Activated T-cell treated with anti-CD3 and anti-CD28 coated beads, Interleukin-2, amount 50 U/mL, for 4 hours (primary cell): ENCODE data around the gene OR1I1. TPM values are rescaled to one million over a fixed set of nuclear protein-coding genes. Genes with fewer than 3 reads are reported as not detected.
"Not testable (repeated sequence)": the region's sequence is repeated elsewhere in the genome, so short reads cannot be mapped to it uniquely, and the experiment has no call there.

Source experiments
- ATAC-seq, 2 donors: fragments of 200-7000 bp; cut with Tn5 transposase; one replicate each; pipeline ENCODE4 v1.10.0; 2021
- DNase-seq: peaks from one replicate; pipeline ENCODE4 v3.0.0-alpha.2; 2020
- H3K27me3 Mint-ChIP-seq: one replicate; pipeline ENCODE4 v1.8.0; 2021; ENCODE audit warnings: low read depth, mixed read lengths
- H3K36me3 Mint-ChIP-seq: one replicate; pipeline ENCODE4 v1.8.0; 2022; ENCODE audit warnings: mixed read lengths; ENCODE audit not compliant: insufficient read depth
- H3K4me1 Mint-ChIP-seq: one replicate; pipeline ENCODE4 v1.8.0; 2021; ENCODE audit warnings: low read depth, mixed read lengths
- H3K4me3 Mint-ChIP-seq: one replicate; pipeline ENCODE4 v1.8.0; 2021; ENCODE audit warnings: mild to moderate bottlenecking, moderate library complexity, mixed read lengths
- H3K9me3 Mint-ChIP-seq: one replicate; pipeline ENCODE4 v1.8.0; 2021; ENCODE audit warnings: mixed read lengths
- total RNA-seq, 3 donors: library from RNA; stranded (reverse); gene quantifications; one replicate each; pipeline ENCODE4 v1.2.1, GENCODE V29; 2021

Gene OR1I1
- not detected for total RNA-seq

DNA sequence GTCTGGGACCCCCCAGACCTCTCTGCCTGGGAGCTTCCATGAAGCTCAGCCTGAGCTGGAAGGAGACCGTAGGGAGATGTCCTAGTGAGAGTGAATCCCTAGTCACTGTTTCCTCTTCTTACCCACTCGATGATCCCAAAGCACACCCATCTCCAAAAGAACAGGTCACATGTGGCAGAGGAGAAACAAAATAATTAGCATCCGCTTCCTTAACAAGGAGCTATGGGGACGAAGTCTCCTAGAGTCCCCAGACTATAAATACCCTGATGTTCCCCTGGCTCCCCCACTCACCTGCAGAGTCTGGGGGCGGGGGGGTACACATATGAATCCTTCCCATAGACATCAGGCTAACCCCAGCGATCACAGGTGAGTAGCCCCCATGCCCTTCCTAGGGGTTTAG, at the start of gene OR1I1:
Gene OR1I1, plus strand, starts transcription at position 301 of the 400 bp plus-strand sequence. CDS start 4,855 bp downstream, outside the sequence.
- Mint-ChIP-seq H3K4me1 (no peaks in the 10 kb centered on the region), H3K4me3 (no peak within 1 kb of the TSS), H3K27me3 (peaks cover 38% of the 10 kb centered on the region), H3K36me3 (no peaks in the 10 kb centered on the region), H3K9me3 (no peaks in the 10 kb centered on the region)
- no peak for DNase-seq
- ATAC-seq = no peak

- Mint-ChIP-seq H3K4me3 (no peak overlapping the region), H3K27me3 (peaks cover 37% of the 10 kb centered on the region), H3K4me1 (no peaks in the 10 kb centered on the region), H3K9me3 (no peaks in the 10 kb centered on the region), H3K36me3 (no peaks in the 10 kb centered on the region)
- DNase-seq (no peak), ATAC-seq (no peak)
Observed at GRCh38 chr19:15035795-15036311, 46.2 kb upstream of the OR1I1 start.

- H3K36me3 Mint-ChIP-seq = no peaks in the 10 kb centered on the region
- ATAC-seq = no peak
- DNase-seq = no peak
- no peaks in the 10 kb centered on the region for H3K4me1 Mint-ChIP-seq
- peaks cover 37% of the 10 kb centered on the region for H3K27me3 Mint-ChIP-seq
- no peak overlapping the region for H3K4me3 Mint-ChIP-seq
- no peaks in the 10 kb centered on the region for H3K9me3 Mint-ChIP-seq
Observed at GRCh38 chr19:15037586-15037985, 44.4 kb upstream of the OR1I1 start.

DNA sequence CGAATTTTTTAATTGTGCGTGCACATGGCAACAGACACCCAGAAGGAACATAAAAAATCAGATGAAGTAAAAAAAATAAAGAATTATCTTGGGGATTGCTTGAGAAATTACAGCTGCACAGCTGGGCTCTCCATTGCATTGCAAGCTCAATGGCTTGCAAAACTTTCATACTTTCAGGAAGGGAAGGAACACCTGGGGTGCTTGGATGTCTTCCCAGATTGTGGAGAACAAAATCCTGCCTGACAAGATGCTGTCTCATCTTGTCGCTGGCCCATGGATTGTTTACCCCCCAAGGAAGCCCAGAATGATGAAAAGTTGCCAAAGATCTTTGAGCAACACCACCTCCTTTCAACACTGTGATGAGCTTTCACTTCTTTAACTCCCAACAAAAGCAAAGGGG, 43.7 kb upstream of the OR1I1 start:
- Mint-ChIP-seq H3K9me3 (no peaks in the 10 kb centered on the region), H3K36me3 (no peaks in the 10 kb centered on the region), H3K4me3 (no peak overlapping the region), H3K4me1 (no peaks in the 10 kb centered on the region), H3K27me3 (peaks cover 36% of the 10 kb centered on the region)
- ATAC-seq = no peak
- DNase-seq = no peak

DNA sequence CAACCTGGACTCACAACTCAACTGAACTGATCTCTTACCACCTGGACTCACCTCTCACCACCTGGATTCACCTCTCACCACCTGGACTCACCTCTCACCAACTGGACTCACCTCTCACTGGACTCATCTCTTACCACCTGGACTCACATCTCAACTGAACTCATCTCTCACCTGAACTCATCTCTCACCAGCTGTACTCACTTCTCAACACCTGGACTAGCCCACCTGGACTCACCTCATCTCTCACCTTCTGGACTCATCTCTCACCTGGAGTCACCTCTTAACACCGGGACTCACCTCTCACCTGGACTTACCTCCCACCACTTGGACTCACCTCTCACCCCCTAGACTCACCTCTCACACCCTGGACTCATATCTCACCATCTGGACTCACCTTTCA, 40.0 kb upstream of the OR1I1 start:
- no peaks in the 10 kb centered on the region for H3K4me1 Mint-ChIP-seq
- no peak overlapping the region for H3K4me3 Mint-ChIP-seq
- ATAC-seq (no peak), DNase-seq (no peak)
- peaks cover 31% of the 10 kb centered on the region for H3K27me3 Mint-ChIP-seq
- H3K36me3 Mint-ChIP-seq = no peaks in the 10 kb centered on the region
- no peaks in the 10 kb centered on the region for H3K9me3 Mint-ChIP-seq

- Mint-ChIP-seq H3K4me3 (no peak overlapping the region), H3K4me1 (no peaks in the 10 kb centered on the region), H3K9me3 (no peaks in the 10 kb centered on the region), H3K36me3 (no peaks in the 10 kb centered on the region), H3K27me3 (peaks cover 31% of the 10 kb centered on the region)
- DNase-seq = no peak
- no peak for ATAC-seq
Observed at GRCh38 chr19:15042826-15043225, 39.2 kb upstream of the OR1I1 start.

GRCh38 chr19:15045506-15045905, 36.5 kb upstream of the OR1I1 start:
- no peaks in the 10 kb centered on the region for H3K9me3 Mint-ChIP-seq

GRCh38 chr19:15047680-15048079, 34.3 kb upstream of the OR1I1 start:
- Mint-ChIP-seq H3K27me3 (peaks cover 46% of the 10 kb centered on the region), H3K36me3 (no peaks in the 10 kb centered on the region), H3K4me1 (no peaks in the 10 kb centered on the region), H3K9me3 (no peaks in the 10 kb centered on the region), H3K4me3 (no peak overlapping the region)
- DNase-seq (no peak), ATAC-seq (no peak)

More at GRCh38 chr19:15045506-15045905, 36.5 kb upstream of the OR1I1 start:
- Mint-ChIP-seq H3K4me3 (no peak overlapping the region), H3K36me3 (no peaks in the 10 kb centered on the region), H3K4me1 (no peaks in the 10 kb centered on the region), H3K27me3 (peaks cover 35% of the 10 kb centered on the region)
- DNase-seq = no peak
- ATAC-seq = no peak

DNA sequence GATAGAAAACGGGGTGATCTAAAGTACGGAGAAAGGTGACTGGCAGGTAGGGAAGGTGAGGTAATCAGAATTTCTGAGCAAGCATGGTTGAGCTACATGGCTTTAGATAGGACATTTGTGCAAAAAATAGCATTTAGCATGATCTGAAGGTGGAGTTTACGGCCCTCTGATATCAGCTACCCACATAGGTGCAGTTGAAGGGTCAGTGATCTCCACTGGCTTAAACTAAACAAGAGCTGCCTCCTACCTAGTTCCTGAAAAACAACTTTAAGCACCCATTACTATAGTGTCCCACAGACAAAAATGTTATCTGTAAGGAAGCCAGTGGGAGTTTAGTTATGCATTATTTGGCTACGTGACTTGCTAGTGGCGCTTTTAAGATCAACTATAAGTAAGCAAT, 33.9 kb upstream of the OR1I1 start:
- H3K9me3 Mint-ChIP-seq = no peaks in the 10 kb centered on the region
- H3K36me3 Mint-ChIP-seq = no peaks in the 10 kb centered on the region
- no peak overlapping the region for H3K4me3 Mint-ChIP-seq
- no peak for DNase-seq
- no peak for ATAC-seq
- peaks cover 46% of the 10 kb centered on the region for H3K27me3 Mint-ChIP-seq
- H3K4me1 Mint-ChIP-seq = no peaks in the 10 kb centered on the region

- no peaks in the 10 kb centered on the region for H3K36me3 Mint-ChIP-seq
- no peak for ATAC-seq
- H3K27me3 Mint-ChIP-seq = peaks cover 48% of the 10 kb centered on the region
- no peaks in the 10 kb centered on the region for H3K9me3 Mint-ChIP-seq
- DNase-seq = no peak
- H3K4me1 Mint-ChIP-seq = no peaks in the 10 kb centered on the region
- no peak within 1 kb of the TSS for H3K4me3 Mint-ChIP-seq
Observed at GRCh38 chr19:15048885-15049541, 33.0 kb upstream of the OR1I1 start, which contains the start of gene CASP14. TSS of gene CASP14 (plus strand) at chr19:15049480. CDS start at chr19:15052252, 2,772 bp downstream.

GRCh38 chr19:15050639-15051038, 31.4 kb upstream of the OR1I1 start:
- H3K4me3 Mint-ChIP-seq = no peak overlapping the region
- no peaks in the 10 kb centered on the region for H3K4me1 Mint-ChIP-seq
- no peaks in the 10 kb centered on the region for H3K9me3 Mint-ChIP-seq
- H3K27me3 Mint-ChIP-seq = peaks cover 45% of the 10 kb centered on the region
- ATAC-seq (no peak), DNase-seq (no peak)
- no peaks in the 10 kb centered on the region for H3K36me3 Mint-ChIP-seq

- no peak for ATAC-seq
- H3K4me1 Mint-ChIP-seq = no peaks in the 10 kb centered on the region
- H3K27me3 Mint-ChIP-seq = peaks cover 44% of the 10 kb centered on the region
- DNase-seq = no peak
- peaks cover 4% of the 10 kb centered on the region for H3K9me3 Mint-ChIP-seq
- H3K36me3 Mint-ChIP-seq = peaks cover 1% of the 10 kb centered on the region
- H3K4me3 Mint-ChIP-seq = no peak overlapping the region
Observed at GRCh38 chr19:15062036-15062435, 20.0 kb upstream of the OR1I1 start.

- H3K27me3 Mint-ChIP-seq = peaks cover 12% of the 10 kb centered on the region
- not testable (repeated sequence) for H3K9me3 Mint-ChIP-seq, H3K36me3 Mint-ChIP-seq, H3K4me1 Mint-ChIP-seq, DNase-seq, H3K4me3 Mint-ChIP-seq, ATAC-seq
Observed at GRCh38 chr19:15070386-15070785, 11.6 kb upstream of the OR1I1 start.

GRCh38 chr19:15072930-15073647, 8.9 kb upstream of the OR1I1 start:
- no peaks in the 10 kb centered on the region for H3K9me3 Mint-ChIP-seq
- no peak overlapping the region for H3K4me3 Mint-ChIP-seq
- H3K4me1 Mint-ChIP-seq = no peaks in the 10 kb centered on the region
- ATAC-seq = no peak
- peaks cover 4% of the 10 kb centered on the region for H3K27me3 Mint-ChIP-seq
- DNase-seq = no peak
- no peaks in the 10 kb centered on the region for H3K36me3 Mint-ChIP-seq

GRCh38 chr19:15074371-15074770, 7.6 kb upstream of the OR1I1 start:
- Mint-ChIP-seq H3K4me1 (no peaks in the 10 kb centered on the region), H3K9me3 (no peaks in the 10 kb centered on the region), H3K27me3 (peaks cover 5% of the 10 kb centered on the region), H3K36me3 (no peaks in the 10 kb centered on the region), H3K4me3 (no peak overlapping the region)
- ATAC-seq = no peak
- DNase-seq = no peak
